ENCODE results near the gene CNKSR3. TPM values are rescaled to one million over a fixed set of nuclear protein-coding genes. Genes with fewer than 3 reads are reported as not detected.

The CNKSR3 gene
- total RNA-seq, 4 donors from 2014 or later, result 11.7 to 22.7 (median 13.7) TPM

- H3K27me3 ChIP-seq, result no peaks in the 10 kb centered on the region
- H3K36me3 ChIP-seq, result peaks cover 0 to 27% (median 0%) of the 10 kb centered on the region in 3 donors
- H3K27ac ChIP-seq, result no peak overlapping the region
- peaks cover 0 to 23% (median 1%) of the 10 kb centered on the region in 4 donors for H3K4me1 ChIP-seq
- no peaks in the 10 kb centered on the region for H3K9me3 ChIP-seq
- no peak for DNase-seq (ENCODE audit: low spot score in 2 of 2)
- no peak overlapping the region for H3K4me3 ChIP-seq
- peak in 1 of 2 donors; percentile 54 for TF ChIP-seq EP300 (IDR thresholded peaks at IDR 0.05)
- no peak for TF ChIP-seq CTCF (IDR thresholded peaks at IDR 0.05)
- TF ChIP-seq POLR2A (IDR thresholded peaks at IDR 0.05), result no peak
- 41 to 45% methylated on average over 3 of the region's 3 CpGs for WGBS, 2 donors
Observed at GRCh38 chr6:154432533-154433476, 77.7 kb downstream of the CNKSR3 start.

- WGBS, 2 donors, result 72 to 78% methylated on average over 1 of the region's 1 CpG
- no peak for DNase-seq (ENCODE audit: low spot score in 2 of 2)
- no peaks in the 10 kb centered on the region for H3K27me3 ChIP-seq
- peaks cover 0 to 16% (median 0%) of the 10 kb centered on the region in 3 donors for H3K36me3 ChIP-seq
- H3K4me3 ChIP-seq, result no peak overlapping the region
- H3K4me1 ChIP-seq, result peaks cover 0 to 34% (median 6%) of the 10 kb centered on the region in 4 donors
- H3K27ac ChIP-seq, result peak overlapping the region in 2 of 4 donors; percentile 12 to 21
- no peaks in the 10 kb centered on the region for H3K9me3 ChIP-seq
- TF ChIP-seq EP300 (IDR thresholded peaks at IDR 0.05) (no peak), CTCF (IDR thresholded peaks at IDR 0.05) (no peak), POLR2A (IDR thresholded peaks at IDR 0.05) (no peak)
Observed at GRCh38 chr6:154430481-154430919, 80.0 kb downstream of the CNKSR3 start.

GRCh38 chr6:154429711-154430110 is 80.8 kb downstream of the CNKSR3 start:
- Histone ChIP-seq H3K4me3 (no peak overlapping the region), H3K27ac (no peak overlapping the region), H3K36me3 (peaks cover 0 to 14% (median 0%) of the 10 kb centered on the region in 3 donors), H3K4me1 (peaks cover 0 to 34% (median 6%) of the 10 kb centered on the region in 4 donors), H3K9me3 (no peaks in the 10 kb centered on the region), H3K27me3 (no peaks in the 10 kb centered on the region)
- 92 to 95% methylated on average over 5 of the region's 5 CpGs for WGBS, 2 donors
- no peak for TF ChIP-seq POLR2A (IDR thresholded peaks at IDR 0.05)
- no peak for TF ChIP-seq EP300 (IDR thresholded peaks at IDR 0.05)
- TF ChIP-seq CTCF (IDR thresholded peaks at IDR 0.05), result no peak
- no peak for DNase-seq (ENCODE audit: low spot score in 2 of 2)

GRCh38 chr6:154428897-154429296 is 81.6 kb downstream of the CNKSR3 start:
- no peak overlapping the region for H3K4me3 ChIP-seq
- DNase-seq (ENCODE audit: low spot score in 2 of 2), result no peak
- WGBS, 2 donors, result 91 to 96% methylated on average over 3 of the region's 3 CpGs
- H3K27ac ChIP-seq, result peak overlapping the region in 2 of 4 donors; percentile 45 to 72
- TF ChIP-seq EP300 (IDR thresholded peaks at IDR 0.05), result no peak
- TF ChIP-seq CTCF (IDR thresholded peaks at IDR 0.05), result no peak
- TF ChIP-seq POLR2A (IDR thresholded peaks at IDR 0.05), result no peak
- peaks cover 0 to 30% (median 6%) of the 10 kb centered on the region in 4 donors for H3K4me1 ChIP-seq
- no peaks in the 10 kb centered on the region for H3K9me3 ChIP-seq
- peaks cover 0 to 14% (median 0%) of the 10 kb centered on the region in 3 donors for H3K36me3 ChIP-seq
- no peaks in the 10 kb centered on the region for H3K27me3 ChIP-seq

GRCh38 chr6:154427446-154427845 is 83.0 kb downstream of the CNKSR3 start:
- Histone ChIP-seq H3K9me3 (no peaks in the 10 kb centered on the region), H3K27me3 (no peaks in the 10 kb centered on the region), H3K4me1 (peaks cover 0 to 18% (median 6%) of the 10 kb centered on the region in 4 donors), H3K36me3 (peaks cover 0 to 15% (median 0%) of the 10 kb centered on the region in 3 donors), H3K4me3 (no peak overlapping the region), H3K27ac (peak overlapping the region in 2 of 4 donors; percentile 45 to 72)
- TF ChIP-seq CTCF (IDR thresholded peaks at IDR 0.05) (no peak), EP300 (IDR thresholded peaks at IDR 0.05) (no peak), POLR2A (IDR thresholded peaks at IDR 0.05) (no peak)
- DNase-seq (ENCODE audit: low spot score in 2 of 2), result no peak
